DOHH2 (cell line): Measurements from ENCODE around the gene SLC38A11.

Experiments used
- CTCF ChIP-seq: fragments of 200-600 bp; sonication (generic); IDR thresholded peaks from one replicate; pipeline ENCODE4 v1.5.1; 2014; ENCODE audit warnings: antibody characterized with exemption, mild to moderate bottlenecking, low read depth, low read length; ENCODE audit not compliant: poor library complexity, severe bottlenecking
- EZH2phosphoT487 ChIP-seq: fragments of 200-600 bp; sonication (generic); IDR thresholded peaks from 2 replicates; pipeline ENCODE4 v1.6.1; 2017; ENCODE audit warnings: borderline replicate concordance, mild to moderate bottlenecking, antibody characterized with exemption, low read length, moderate library complexity, mixed read lengths

GRCh38 chr2:164917296-164917903 is 37.9 kb downstream of the SLC38A11 start:
- TF ChIP-seq CTCF (no peak), EZH2phosphoT487 (no peak)
